RWPE1 (cell line): ENCODE measurements around the gene MYPN.
"Not testable (repeated sequence)": the region's sequence is repeated elsewhere in the genome, so short reads cannot be mapped to it uniquely, and the experiment has no call there.

Experiments
- CTCF ChIA-PET: fragments of 350-600 bp; sonication (Branson Sonifier 250); formaldehyde crosslinking; extraction: SDS; loops from one replicate; lab custom pipeline; 2021; lab: Yijun Ruan, JAX
- POLR2A ChIA-PET: fragments of 400-600 bp; formaldehyde crosslinking; extraction: SDS; loops from one replicate; lab custom pipeline; 2020; ENCODE audit warnings: antibody characterized with exemption; ENCODE audit not compliant: low non-redundant PET; lab: Yijun Ruan, JAX
- DNase-seq: peaks from one replicate; pipeline ENCODE4 v3.0.0; 2012; ENCODE audit warnings: low spot score
- H3K27ac ChIP-seq: fragments of 450-650 bp; 2 replicates; pipeline ENCODE4 v1.5.1; 2017
- TF ChIP-seq, protein P1 (sequence below): fragments of 450-650 bp; conservative IDR thresholded peaks from 2 replicates; pipeline ENCODE4 v1.5.1; 2017; ENCODE audit warnings: low read depth, mild to moderate bottlenecking

Gene MYPN

DNA sequence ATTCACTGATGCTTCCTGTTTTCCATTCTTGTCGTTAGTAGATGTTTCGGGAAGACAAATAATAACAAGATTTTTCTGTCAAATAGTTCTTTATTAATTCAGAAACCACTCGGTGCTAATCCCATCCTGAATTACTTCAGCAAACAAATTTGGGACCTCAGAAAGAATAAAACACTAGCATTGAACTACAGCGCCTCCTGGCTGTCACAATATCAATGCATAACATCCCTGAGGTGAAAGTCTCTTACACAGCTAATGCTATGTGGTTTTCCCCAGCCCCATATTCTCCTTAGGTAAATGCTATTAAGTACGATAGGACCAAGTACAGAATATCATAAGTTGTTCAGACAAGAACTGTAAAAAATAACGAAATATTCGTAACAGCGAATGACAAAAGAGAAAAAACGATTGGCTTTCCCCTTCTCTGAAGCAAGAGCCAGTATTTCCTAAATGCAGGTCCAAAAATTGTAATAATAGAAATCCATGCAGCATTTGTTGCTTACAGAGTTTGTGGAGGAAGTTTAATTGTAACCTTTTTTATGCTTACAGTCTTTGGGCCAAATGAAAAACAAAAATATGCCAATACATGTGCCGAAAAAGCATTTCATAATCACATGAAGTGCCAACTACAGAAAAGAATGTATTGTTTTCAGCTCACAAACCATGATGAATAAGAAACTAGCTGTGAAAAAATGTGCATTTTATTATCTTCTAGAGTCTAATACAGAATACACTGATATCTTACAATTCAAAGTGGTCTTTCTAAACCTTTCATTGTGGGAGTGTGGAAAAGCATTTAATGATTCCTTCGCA is 47.3 kb downstream of the MYPN start:
- peak; percentile 19 for DNase-seq
- H3K27ac ChIP-seq = no peak overlapping the region
- TF ChIP-seq, protein P1, sequence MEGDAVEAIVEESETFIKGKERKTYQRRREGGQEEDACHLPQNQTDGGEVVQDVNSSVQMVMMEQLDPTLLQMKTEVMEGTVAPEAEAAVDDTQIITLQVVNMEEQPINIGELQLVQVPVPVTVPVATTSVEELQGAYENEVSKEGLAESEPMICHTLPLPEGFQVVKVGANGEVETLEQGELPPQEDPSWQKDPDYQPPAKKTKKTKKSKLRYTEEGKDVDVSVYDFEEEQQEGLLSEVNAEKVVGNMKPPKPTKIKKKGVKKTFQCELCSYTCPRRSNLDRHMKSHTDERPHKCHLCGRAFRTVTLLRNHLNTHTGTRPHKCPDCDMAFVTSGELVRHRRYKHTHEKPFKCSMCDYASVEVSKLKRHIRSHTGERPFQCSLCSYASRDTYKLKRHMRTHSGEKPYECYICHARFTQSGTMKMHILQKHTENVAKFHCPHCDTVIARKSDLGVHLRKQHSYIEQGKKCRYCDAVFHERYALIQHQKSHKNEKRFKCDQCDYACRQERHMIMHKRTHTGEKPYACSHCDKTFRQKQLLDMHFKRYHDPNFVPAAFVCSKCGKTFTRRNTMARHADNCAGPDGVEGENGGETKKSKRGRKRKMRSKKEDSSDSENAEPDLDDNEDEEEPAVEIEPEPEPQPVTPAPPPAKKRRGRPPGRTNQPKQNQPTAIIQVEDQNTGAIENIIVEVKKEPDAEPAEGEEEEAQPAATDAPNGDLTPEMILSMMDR = no peak; the same call in 1 of the 2 replicates
- ChIA-PET POLR2A (no interaction called here), CTCF (interaction anchor here (0.6 to 3.2 kb wide), 6 partner anchors 10 to 249 kb away, joined by 3 to 10 read pairs (median 3); no protein-coding TSS in a partner anchor)

DNA sequence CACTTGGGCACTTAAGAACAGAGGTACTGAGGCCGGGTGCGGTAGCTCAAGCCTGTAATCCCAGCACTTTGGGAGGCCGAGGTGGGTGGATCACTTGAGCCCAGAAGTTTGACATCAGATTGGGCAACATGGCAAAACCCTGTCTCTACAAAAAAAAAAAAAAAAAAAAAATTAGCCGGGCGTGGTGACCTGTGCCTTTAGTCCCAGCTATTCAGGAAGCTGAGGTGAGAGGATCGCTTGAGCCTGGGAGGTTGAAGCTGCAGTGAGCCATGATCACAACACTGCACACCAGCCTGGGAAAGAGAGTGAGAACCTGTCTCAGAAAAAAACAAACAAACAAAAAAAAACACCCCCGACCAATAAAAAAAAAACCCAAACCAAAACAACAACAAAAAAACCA is 48.2 kb downstream of the MYPN start:
- DNase-seq, POLR2A ChIA-PET, H3K27ac ChIP-seq: not testable (repeated sequence)
- CTCF ChIA-PET = interaction anchor here (0.6 kb wide), 1 partner anchor 11 kb away, joined by 7 read pairs; no protein-coding TSS in a partner anchor

DNA sequence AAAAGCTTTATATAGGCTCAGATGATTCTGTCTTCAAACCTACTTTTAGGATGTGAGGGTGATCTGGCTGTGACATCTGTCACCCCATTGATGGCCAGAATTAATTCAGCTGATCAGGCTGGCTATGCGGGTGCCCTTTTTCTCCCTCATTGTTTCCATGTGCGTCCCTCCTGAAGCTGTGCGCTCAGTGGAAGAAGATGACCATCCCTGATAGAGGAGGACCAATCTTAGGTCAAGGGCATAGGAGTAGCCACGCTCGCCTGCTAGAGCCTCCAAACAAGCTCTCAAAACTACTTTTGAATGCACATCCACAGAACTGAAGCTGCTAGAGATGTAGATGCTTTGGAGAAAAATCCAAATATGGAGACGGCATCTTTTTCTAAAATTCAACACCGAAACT is 48.7 kb downstream of the MYPN start:
- no peak for DNase-seq
- ChIA-PET POLR2A (no interaction called here), CTCF (interaction anchor here (0.6 kb wide), 1 partner anchor 62 kb away, joined by 4 read pairs; no protein-coding TSS in a partner anchor)
- TF ChIP-seq, protein P1 = no peak
- H3K27ac ChIP-seq = no peak overlapping the region

DNA sequence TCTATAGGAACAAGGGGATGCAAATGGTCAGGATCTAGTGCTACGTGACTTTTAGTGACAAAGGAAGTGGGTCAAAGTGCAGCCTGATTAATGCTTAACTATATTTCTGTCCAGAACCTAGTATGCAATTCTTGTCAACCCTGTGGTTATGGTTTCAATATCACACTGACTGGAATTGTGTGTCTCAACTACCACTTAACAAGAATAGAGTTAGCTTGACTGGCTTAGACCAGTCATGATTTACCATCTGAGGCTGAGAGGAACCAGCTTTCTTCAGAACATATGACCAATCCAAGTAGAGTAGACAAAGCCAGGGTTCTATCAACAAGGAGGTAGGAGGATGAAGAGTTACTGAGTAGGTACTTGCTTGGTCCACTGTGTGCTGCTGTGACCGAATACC is 54.4 kb downstream of the MYPN start:
- no peak overlapping the region for H3K27ac ChIP-seq
- DNase-seq = no peak
- CTCF ChIA-PET = no interaction called here
- POLR2A ChIA-PET = no interaction called here
- TF ChIP-seq, protein P1 = no peak

DNA sequence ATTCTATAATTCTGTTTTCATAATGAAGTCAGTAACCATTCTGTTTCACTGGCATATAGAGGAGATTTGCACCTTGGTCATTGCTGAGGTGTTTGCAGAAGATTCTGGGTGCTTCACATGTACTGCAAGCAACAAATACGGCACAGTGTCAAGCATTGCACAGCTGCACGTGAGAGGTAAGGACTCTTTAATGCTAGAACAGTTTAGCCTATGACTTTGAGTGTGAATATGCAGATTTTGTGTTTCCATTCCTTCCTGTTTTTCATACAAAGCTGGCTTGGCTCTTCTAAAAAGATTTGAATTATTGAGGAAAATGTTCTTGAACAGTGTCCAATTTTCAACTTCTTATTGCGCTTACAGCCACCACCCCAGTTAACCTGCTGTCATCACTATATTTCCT is 56.4 kb downstream of the MYPN start:
- ChIA-PET POLR2A (no interaction called here), CTCF (interaction anchor here (0.6 to 0.8 kb wide), 2 partner anchors 110 to 161 kb away, joined by 3 to 4 read pairs; no protein-coding TSS in a partner anchor)
- TF ChIP-seq, protein P1 = no peak

DNA sequence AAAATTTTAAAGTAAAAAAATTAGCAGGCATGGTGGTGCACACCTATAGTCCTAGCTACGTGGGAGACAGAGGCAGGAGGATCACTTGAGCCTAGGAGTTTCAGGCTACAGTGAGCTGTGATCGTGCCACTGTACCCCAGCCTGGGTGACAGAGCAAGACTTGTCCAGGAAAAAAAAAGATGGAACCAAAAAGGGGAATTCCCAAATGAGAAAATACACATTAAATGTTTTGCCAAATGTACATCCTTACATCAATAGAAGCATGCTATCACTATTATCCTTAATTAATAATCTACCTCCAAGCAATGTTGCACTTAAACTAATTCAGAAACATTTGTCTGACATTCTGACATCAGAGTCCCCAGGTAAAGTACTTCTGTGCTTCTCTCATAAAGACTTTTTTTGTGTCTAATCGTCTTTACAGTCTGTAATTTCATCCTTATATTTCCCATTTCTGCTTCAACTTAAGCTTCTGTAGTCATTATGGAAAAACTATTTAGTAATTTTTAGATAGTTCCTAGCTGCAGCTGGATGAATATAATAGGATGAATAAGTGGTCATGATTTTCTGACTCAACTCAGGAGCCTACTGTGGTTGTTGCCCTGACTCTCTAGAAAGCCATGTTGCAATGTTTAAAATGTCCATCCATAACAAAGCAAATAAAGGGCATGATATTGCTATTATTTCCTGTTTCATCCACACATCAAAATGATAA is 57.7 kb downstream of the MYPN start:
- no peak overlapping the region for H3K27ac ChIP-seq
- DNase-seq = no peak
- ChIA-PET CTCF (interaction anchor here (0.6 kb wide), 1 partner anchor 11 kb away, joined by 3 read pairs; no protein-coding TSS in a partner anchor), POLR2A (no interaction called here)
- TF ChIP-seq, protein P1 = no peak

More for the DNA sequence above, 56.4 kb downstream of the MYPN start:
- no peak for DNase-seq
- no peak overlapping the region for H3K27ac ChIP-seq
